CD4-positive, CD25-positive, alpha-beta regulatory T cell (primary cell): ENCODE results near the gene NR3C1. TPM values are rescaled to one million over a fixed set of nuclear protein-coding genes. Genes with fewer than 3 reads are reported as not detected.

Source experiments
- ATAC-seq, 2 donors: fragments of 150-1000 bp; cut with Tn5 transposase; one replicate each; pipeline ENCODE4 v1.10.0; 2021; ENCODE audit warnings: low read depth in 2 of 2, moderate number of reproducible peaks in 2 of 2, moderate library complexity in 1 of 2
- DNase-seq, 3 donors: peaks; one replicate each; pipeline versions ENCODE4 v3.0.0 to v3.0.0-alpha.2; 2012 to 2022; ENCODE audit warnings: mixed read lengths in 1 of 3
- H3K27ac ChIP-seq: one replicate; pipeline ENCODE4 v1.7.0; 2013; ENCODE audit warnings: mild to moderate bottlenecking, low read length; ENCODE audit not compliant: insufficient read depth, poor library complexity, severe bottlenecking
- H3K27me3 ChIP-seq: one replicate; pipeline ENCODE4 v1.7.0; 2013; ENCODE audit warnings: low read length; ENCODE audit not compliant: control insufficient read depth, insufficient read depth
- H3K36me3 ChIP-seq: one replicate; pipeline ENCODE4 v1.7.0; 2013; ENCODE audit warnings: mild to moderate bottlenecking, low read length, moderate library complexity; ENCODE audit not compliant: control insufficient read depth, insufficient read depth
- H3K4me1 ChIP-seq: 2 replicates; pipeline ENCODE4 v1.7.0; 2013; ENCODE audit warnings: mild to moderate bottlenecking, low read length; ENCODE audit not compliant: insufficient read depth, control insufficient read depth, poor library complexity, severe bottlenecking
- H3K4me3 ChIP-seq: one replicate; pipeline ENCODE4 v1.7.0; 2013; ENCODE audit warnings: low read depth, mild to moderate bottlenecking, low read length, moderate library complexity
- H3K9me3 ChIP-seq, 2 experiments: 1 replicate in 1 of 2; 2 replicates in 1 of 2; pipeline ENCODE4 v1.7.0; 2013; ENCODE audit warnings: low read length in 2 of 2, mild to moderate bottlenecking in 1 of 2, moderate library complexity in 1 of 2; ENCODE audit not compliant: control insufficient read depth in 2 of 2
- H3K27ac Mint-ChIP-seq, 3 donors: one replicate each; pipeline ENCODE4 v1.8.0; 2020 to 2022; ENCODE audit warnings: mild to moderate bottlenecking in 3 of 3, mixed read lengths in 3 of 3, moderate library complexity in 2 of 3
- H3K27me3 Mint-ChIP-seq: one replicate; pipeline ENCODE4 v1.8.0; 2022; ENCODE audit warnings: mild to moderate bottlenecking, mixed read lengths
- H3K36me3 Mint-ChIP-seq: one replicate; pipeline ENCODE4 v1.8.0; 2020; ENCODE audit warnings: mixed read lengths
- H3K4me1 Mint-ChIP-seq, 4 donors: one replicate each; pipeline ENCODE4 v1.8.0; 2020 to 2022; ENCODE audit warnings: mixed read lengths in 4 of 4, mild to moderate bottlenecking in 1 of 4
- H3K4me3 Mint-ChIP-seq, 4 donors: one replicate each; pipeline ENCODE4 v1.8.0; 2020 to 2022; ENCODE audit warnings: mild to moderate bottlenecking in 4 of 4, mixed read lengths in 4 of 4, moderate library complexity in 3 of 4
- H3K9me3 Mint-ChIP-seq, 7 donors: one replicate each; pipeline ENCODE4 v1.8.0; 2020 to 2022; ENCODE audit warnings: mixed read lengths in 7 of 7, mild to moderate bottlenecking in 3 of 7, moderate library complexity in 2 of 7
- polyA plus RNA-seq, 4 donors: library from polyadenylated mRNA; unstranded; fragments of 300-500 nt; fragmentation: Illumina TruSeq; gene quantifications; one replicate each; pipeline ENCODE4 v1.2.3, GENCODE V29; 2021
- total RNA-seq: library from RNA; stranded (reverse); gene quantifications from one replicate; pipeline ENCODE4 v1.2.3, GENCODE V29; 2022

The NR3C1 gene
- total and polyA plus RNA-seq, 5 donors from 2014 or later, result 62.5 to 154 (median 75.1) TPM

DNA sequence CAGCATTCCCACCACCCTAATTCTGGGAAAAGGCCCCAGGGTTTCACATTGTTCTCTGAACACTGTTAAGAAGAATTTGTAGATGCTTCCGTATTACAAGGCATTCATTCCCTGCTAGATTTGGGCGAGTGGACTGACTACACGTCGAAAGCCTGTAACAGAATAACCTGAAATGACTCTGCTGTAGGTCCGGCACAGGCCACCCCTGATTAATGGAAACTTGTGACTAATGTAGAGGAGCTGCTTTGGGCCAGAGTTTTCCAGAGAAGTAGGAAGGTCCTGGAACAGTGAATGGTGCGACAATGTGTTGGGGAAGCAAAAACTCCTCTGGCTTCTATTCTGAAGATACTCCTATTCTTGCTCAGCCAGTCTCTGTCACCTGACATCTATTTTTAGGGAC is 87.6 kb downstream of the NR3C1 start:
- H3K9me3 ChIP-seq, result no peaks in the 10 kb centered on the region
- DNase-seq (no peak), ATAC-seq (no peak)
- H3K4me3 Mint-ChIP-seq, result no peak overlapping the region
- peaks cover 28% of the 10 kb centered on the region for H3K36me3 ChIP-seq
- H3K27ac Mint-ChIP-seq, result no peak overlapping the region
- no peaks in the 10 kb centered on the region for H3K27me3 ChIP-seq
- H3K27ac ChIP-seq, result no peak overlapping the region
- H3K27me3 Mint-ChIP-seq, result no peaks in the 10 kb centered on the region
- H3K9me3 Mint-ChIP-seq, result peaks cover 0 to 2% (median 0%) of the 10 kb centered on the region in 7 donors
- no peak overlapping the region for H3K4me3 ChIP-seq
- peaks cover 33% of the 10 kb centered on the region for H3K36me3 Mint-ChIP-seq
- no peaks in the 10 kb centered on the region for H3K4me1 ChIP-seq
- H3K4me1 Mint-ChIP-seq, result peaks cover 18 to 59% (median 40%) of the 10 kb centered on the region in 4 donors

DNA sequence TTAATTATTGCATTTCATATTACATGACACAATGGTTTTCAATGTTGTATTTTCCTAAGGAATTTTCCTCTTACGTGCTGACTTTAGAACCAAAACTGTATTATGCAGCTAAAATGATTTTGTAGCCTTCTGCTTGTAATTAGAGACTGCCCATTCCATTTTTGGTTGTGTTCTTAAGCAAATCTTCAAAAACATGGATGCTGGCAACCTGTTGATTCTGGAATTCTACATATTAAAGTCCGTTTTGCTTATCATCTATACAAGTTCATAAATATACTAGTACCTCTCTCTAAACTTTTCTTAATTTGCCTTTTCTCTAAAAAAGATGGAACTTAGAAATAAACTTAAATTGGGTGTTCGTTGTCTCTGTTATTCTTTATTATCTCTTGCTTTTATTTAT is 88.3 kb downstream of the NR3C1 start:
- Mint-ChIP-seq H3K4me3 (no peak overlapping the region), H3K9me3 (peaks cover 0 to 2% (median 0%) of the 10 kb centered on the region in 7 donors), H3K36me3 (peaks cover 35% of the 10 kb centered on the region), H3K27me3 (no peaks in the 10 kb centered on the region), H3K27ac (no peak overlapping the region), H3K4me1 (peaks cover 14 to 52% (median 33%) of the 10 kb centered on the region in 4 donors)
- DNase-seq (no peak), ATAC-seq (no peak)
- Histone ChIP-seq H3K4me3 (no peak overlapping the region), H3K36me3 (peaks cover 34% of the 10 kb centered on the region), H3K27ac (no peak overlapping the region), H3K9me3 (no peaks in the 10 kb centered on the region), H3K27me3 (no peaks in the 10 kb centered on the region), H3K4me1 (no peaks in the 10 kb centered on the region)

DNA sequence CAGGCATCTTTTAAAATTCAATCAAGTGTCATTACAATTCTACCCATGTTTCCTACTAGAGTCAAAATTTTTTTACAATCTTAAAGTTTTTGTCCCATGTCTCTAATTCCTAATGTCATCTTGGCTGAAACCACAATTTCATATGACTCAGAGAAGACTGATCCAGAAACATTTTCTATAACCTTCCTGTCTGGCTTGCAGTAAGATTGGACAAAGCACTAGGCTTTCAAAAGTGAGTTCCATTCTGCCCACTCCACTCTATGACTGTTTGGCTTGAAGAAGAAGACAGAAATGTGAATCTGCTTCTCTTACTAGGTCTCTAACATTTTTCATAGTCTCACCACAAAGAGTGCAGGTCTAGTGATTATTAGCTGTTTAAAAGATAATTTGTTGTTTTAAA is 88.8 kb downstream of the NR3C1 start:
- Mint-ChIP-seq H3K27ac (peak overlapping the region in 1 of 3 donors; percentile 51), H3K4me1 (peaks cover 10 to 47% (median 31%) of the 10 kb centered on the region in 4 donors), H3K36me3 (peaks cover 40% of the 10 kb centered on the region), H3K4me3 (no peak overlapping the region), H3K27me3 (no peaks in the 10 kb centered on the region), H3K9me3 (peaks cover 0 to 2% (median 0%) of the 10 kb centered on the region in 7 donors)
- Histone ChIP-seq H3K4me3 (no peak overlapping the region), H3K36me3 (peaks cover 39% of the 10 kb centered on the region), H3K4me1 (no peaks in the 10 kb centered on the region), H3K27ac (no peak overlapping the region), H3K9me3 (no peaks in the 10 kb centered on the region), H3K27me3 (no peaks in the 10 kb centered on the region)
- DNase-seq (no peak), ATAC-seq (no peak)

DNA sequence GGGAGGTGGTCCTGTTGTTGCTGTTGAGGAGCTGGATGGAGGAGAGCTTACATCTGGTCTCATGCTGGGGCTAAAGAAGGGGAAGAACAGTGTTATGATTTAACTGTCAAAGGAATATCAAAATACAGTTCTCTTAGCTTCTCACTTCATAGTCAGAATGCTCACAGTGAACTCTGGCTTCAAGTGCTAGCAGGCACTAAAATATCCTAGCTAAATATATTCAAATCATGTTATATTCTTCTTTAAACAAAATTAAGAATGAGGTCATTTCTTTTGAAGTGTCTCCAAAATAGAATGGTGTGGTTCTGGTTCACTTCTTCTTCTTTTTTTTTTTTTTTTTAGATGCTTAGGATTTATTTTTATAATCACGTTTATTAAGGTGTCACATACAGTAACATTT is 89.4 kb downstream of the NR3C1 start:
- H3K4me1 ChIP-seq, result no peaks in the 10 kb centered on the region
- peaks cover 10 to 43% (median 28%) of the 10 kb centered on the region in 4 donors for H3K4me1 Mint-ChIP-seq

DNA sequence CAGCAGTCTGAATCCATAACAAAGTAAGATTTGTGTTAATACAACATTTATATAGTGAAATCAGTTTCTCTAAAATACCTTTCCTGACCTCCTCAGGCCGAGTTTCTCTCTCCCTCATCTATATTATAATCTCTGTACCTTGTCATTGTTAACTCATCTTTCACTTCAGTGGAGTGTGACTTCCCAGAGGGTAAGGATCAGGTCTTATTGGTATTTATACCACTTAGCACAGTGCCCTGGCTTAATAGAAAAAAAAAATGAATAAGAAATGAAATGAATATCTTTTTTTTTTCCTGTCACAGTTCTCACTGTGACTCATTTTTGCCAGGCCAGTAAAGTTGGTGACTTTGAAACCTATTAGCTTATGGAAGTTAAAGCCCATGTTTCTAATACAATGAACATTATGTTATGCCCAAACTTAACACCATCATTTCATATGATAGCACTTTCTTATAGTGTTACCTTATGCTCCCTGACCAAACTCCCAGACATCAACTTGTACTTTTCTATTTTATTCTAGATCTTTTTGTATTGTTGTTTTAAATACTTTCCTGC is 90.1 kb downstream of the NR3C1 start:
- DNase-seq, result no peak
- peaks cover 10 to 38% (median 29%) of the 10 kb centered on the region in 4 donors for H3K4me1 Mint-ChIP-seq
- no peaks in the 10 kb centered on the region for H3K4me1 ChIP-seq

More for the DNA sequence above, 89.4 kb downstream of the NR3C1 start:
- H3K36me3 ChIP-seq, result peaks cover 45% of the 10 kb centered on the region
- Mint-ChIP-seq H3K36me3 (peaks cover 46% of the 10 kb centered on the region), H3K27ac (peak overlapping the region; percentile 6 to 71 (median 25)), H3K4me3 (no peak overlapping the region), H3K9me3 (peaks cover 0 to 2% (median 0%) of the 10 kb centered on the region in 7 donors), H3K27me3 (no peaks in the 10 kb centered on the region)
- DNase-seq (no peak), ATAC-seq (no peak)
- no peak overlapping the region for H3K27ac ChIP-seq
- H3K9me3 ChIP-seq, result no peaks in the 10 kb centered on the region
- no peak overlapping the region for H3K4me3 ChIP-seq
- no peaks in the 10 kb centered on the region for H3K27me3 ChIP-seq

DNA sequence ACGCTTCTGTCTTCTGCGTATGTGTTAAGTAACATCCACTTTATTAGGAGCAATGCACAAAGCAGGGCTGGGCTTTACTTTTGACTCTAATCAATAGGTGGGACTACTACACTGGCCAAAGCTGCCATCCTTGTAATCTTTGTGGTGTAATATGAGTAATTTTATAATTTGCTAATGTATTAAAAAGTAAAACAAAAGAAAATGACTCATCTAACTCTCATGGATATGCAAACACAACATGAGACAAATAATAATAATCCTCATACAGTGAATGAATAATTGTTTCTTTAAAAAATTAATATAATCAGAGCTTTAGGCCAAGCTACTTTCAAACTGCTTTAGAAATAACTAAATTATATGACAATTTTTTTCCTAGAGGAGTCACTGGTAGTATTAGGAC is 90.7 kb downstream of the NR3C1 start:
- Histone ChIP-seq H3K36me3 (peaks cover 58% of the 10 kb centered on the region), H3K27me3 (no peaks in the 10 kb centered on the region), H3K4me1 (no peaks in the 10 kb centered on the region), H3K9me3 (no peaks in the 10 kb centered on the region), H3K4me3 (no peak overlapping the region), H3K27ac (no peak overlapping the region)
- H3K27me3 Mint-ChIP-seq, result no peaks in the 10 kb centered on the region
- H3K9me3 Mint-ChIP-seq, result peaks cover 0 to 2% (median 0%) of the 10 kb centered on the region in 7 donors
- peaks cover 11 to 34% (median 27%) of the 10 kb centered on the region in 4 donors for H3K4me1 Mint-ChIP-seq
- ATAC-seq, result no peak
- H3K36me3 Mint-ChIP-seq, result peaks cover 55% of the 10 kb centered on the region
- DNase-seq, result no peak
- H3K27ac Mint-ChIP-seq, result no peak overlapping the region
- H3K4me3 Mint-ChIP-seq, result no peak overlapping the region

More for the DNA sequence above, 90.1 kb downstream of the NR3C1 start:
- Mint-ChIP-seq H3K9me3 (peaks cover 0 to 2% (median 0%) of the 10 kb centered on the region in 7 donors), H3K4me3 (no peak overlapping the region), H3K27ac (peak overlapping the region in 1 of 3 donors; percentile 71), H3K36me3 (peaks cover 52% of the 10 kb centered on the region), H3K27me3 (no peaks in the 10 kb centered on the region)
- Histone ChIP-seq H3K27ac (no peak overlapping the region), H3K27me3 (no peaks in the 10 kb centered on the region), H3K4me3 (no peak overlapping the region), H3K9me3 (no peaks in the 10 kb centered on the region), H3K36me3 (peaks cover 52% of the 10 kb centered on the region)
- no peak for ATAC-seq

DNA sequence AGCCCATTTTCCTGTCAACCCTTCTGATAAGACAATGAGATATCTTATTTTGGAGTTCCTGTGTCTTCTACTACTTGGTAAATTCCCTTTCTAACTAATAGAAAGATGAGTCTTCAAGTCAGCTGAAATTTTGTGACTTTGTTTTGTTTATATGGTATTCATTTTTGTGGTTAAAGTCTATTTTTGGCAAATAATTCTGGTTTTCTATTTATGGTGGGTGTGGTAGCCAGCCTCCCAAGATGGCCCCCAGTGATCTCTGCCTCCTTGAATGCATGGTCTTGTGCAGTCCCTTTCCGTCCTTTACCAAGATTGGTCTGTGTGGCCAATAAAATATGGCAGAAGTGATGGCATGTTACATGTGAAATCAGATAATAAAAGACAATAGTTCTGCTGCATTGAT is 91.5 kb downstream of the NR3C1 start:
- Histone ChIP-seq H3K36me3 (peaks cover 66% of the 10 kb centered on the region), H3K9me3 (no peaks in the 10 kb centered on the region), H3K4me3 (no peak overlapping the region), H3K4me1 (no peaks in the 10 kb centered on the region), H3K27ac (no peak overlapping the region), H3K27me3 (no peaks in the 10 kb centered on the region)
- H3K27ac Mint-ChIP-seq, result peak overlapping the region in 1 of 3 donors; percentile 47
- no peaks in the 10 kb centered on the region for H3K27me3 Mint-ChIP-seq
- H3K4me3 Mint-ChIP-seq, result no peak overlapping the region
- DNase-seq (no peak), ATAC-seq (no peak)
- H3K9me3 Mint-ChIP-seq, result peaks cover 0 to 2% (median 0%) of the 10 kb centered on the region in 7 donors
- H3K36me3 Mint-ChIP-seq, result peaks cover 56% of the 10 kb centered on the region
- peaks cover 16 to 30% (median 23%) of the 10 kb centered on the region in 4 donors for H3K4me1 Mint-ChIP-seq

DNA sequence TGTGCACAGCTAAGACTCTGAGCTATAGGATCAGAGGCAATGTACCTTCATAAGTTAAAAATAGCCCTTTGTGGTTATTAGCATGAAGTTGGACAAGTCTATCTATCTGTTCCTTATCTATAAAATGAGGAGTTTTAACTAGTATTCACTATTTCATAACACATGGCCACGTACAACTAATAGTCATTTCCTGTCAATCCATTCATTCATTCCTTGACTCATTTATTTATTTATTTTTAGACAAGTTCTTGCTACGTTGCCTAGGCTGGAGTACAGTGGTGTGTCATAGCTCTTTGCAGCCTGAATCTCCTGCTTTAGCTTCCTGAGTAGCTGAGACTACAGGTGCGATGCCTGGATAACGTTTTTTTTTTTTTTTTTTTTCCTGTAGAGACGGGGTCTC is 92.1 kb downstream of the NR3C1 start:
- H3K36me3 ChIP-seq, result peaks cover 69% of the 10 kb centered on the region
- Mint-ChIP-seq H3K36me3 (peaks cover 56% of the 10 kb centered on the region), H3K27me3 (no peaks in the 10 kb centered on the region), H3K4me1 (peaks cover 16 to 27% (median 20%) of the 10 kb centered on the region in 4 donors), H3K27ac (peak overlapping the region in 1 of 3 donors; percentile 47), H3K4me3 (no peak overlapping the region), H3K9me3 (peaks cover 0 to 2% (median 0%) of the 10 kb centered on the region in 7 donors)
- no peak overlapping the region for H3K27ac ChIP-seq
- peak in 1 of 3 donors; percentile 3 for DNase-seq
- no peak for ATAC-seq
- no peaks in the 10 kb centered on the region for H3K27me3 ChIP-seq
- H3K9me3 ChIP-seq, result no peaks in the 10 kb centered on the region
- no peak overlapping the region for H3K4me3 ChIP-seq
- H3K4me1 ChIP-seq, result no peaks in the 10 kb centered on the region
